ENCODE data around the gene AHSG. TPM values are rescaled to one million over a fixed set of nuclear protein-coding genes. Genes with fewer than 3 reads are reported as not detected.

The AHSG gene
- total and polyA plus RNA-seq, 2 experiments from 2014 or later = 0.10 to 0.18 TPM

GRCh38 chr3:186605078-186605477, 7.8 kb upstream of the AHSG start:
- H3K36me3 Mint-ChIP-seq (ENCODE audit: low read depth) = no peaks in the 10 kb centered on the region
- no peak for ATAC-seq
- H3K27me3 ChIP-seq (ENCODE audit: insufficient read depth) = no peaks in the 10 kb centered on the region

More at GRCh38 chr3:186605078-186605477, 7.8 kb upstream of the AHSG start:
- no peaks in the 10 kb centered on the region for H3F3A ChIP-seq (replicated peaks; ENCODE audit: low read depth)
- no peaks in the 10 kb centered on the region for H3K36me3 ChIP-seq (ENCODE audit: insufficient read depth)
- no peak overlapping the region for H3K4me3 ChIP-seq
- no peaks in the 10 kb centered on the region for H3K9me2 ChIP-seq (ENCODE audit: insufficient read depth)
- DNase-seq (ENCODE audit: low spot score) = no peak
- TF ChIP-seq ZNF114 (CRISPR knock-in tag; IDR thresholded peaks at IDR 0.05) (no peak), JUNB (IDR thresholded peaks at IDR 0.05; ENCODE audit: unreplicated experiment) (no peak), CREB1 (CRISPR knock-in tag; IDR thresholded peaks at IDR 0.05; ENCODE audit: low read depth) (no peak), EZH2phosphoT487 (IDR thresholded peaks at IDR 0.05; ENCODE audit: unreplicated experiment) (no peak), STAT1 (IDR thresholded peaks at IDR 0.05; ENCODE audit: unreplicated experiment) (no peak), ZNF462 (CRISPR knock-in tag; IDR thresholded peaks at IDR 0.05) (no peak), POLR2AphosphoS5 (IDR thresholded peaks at IDR 0.05; ENCODE audit: low read depth) (no peak), ETS1 (IDR thresholded peaks at IDR 0.05) (no peak), EZH2 (IDR thresholded peaks at IDR 0.05; ENCODE audit: low read depth, unreplicated experiment) (no peak), ZNF331 (CRISPR knock-in tag; IDR thresholded peaks at IDR 0.05; ENCODE audit: low read depth) (no peak)
- TF ChIP-seq, protein P1, sequence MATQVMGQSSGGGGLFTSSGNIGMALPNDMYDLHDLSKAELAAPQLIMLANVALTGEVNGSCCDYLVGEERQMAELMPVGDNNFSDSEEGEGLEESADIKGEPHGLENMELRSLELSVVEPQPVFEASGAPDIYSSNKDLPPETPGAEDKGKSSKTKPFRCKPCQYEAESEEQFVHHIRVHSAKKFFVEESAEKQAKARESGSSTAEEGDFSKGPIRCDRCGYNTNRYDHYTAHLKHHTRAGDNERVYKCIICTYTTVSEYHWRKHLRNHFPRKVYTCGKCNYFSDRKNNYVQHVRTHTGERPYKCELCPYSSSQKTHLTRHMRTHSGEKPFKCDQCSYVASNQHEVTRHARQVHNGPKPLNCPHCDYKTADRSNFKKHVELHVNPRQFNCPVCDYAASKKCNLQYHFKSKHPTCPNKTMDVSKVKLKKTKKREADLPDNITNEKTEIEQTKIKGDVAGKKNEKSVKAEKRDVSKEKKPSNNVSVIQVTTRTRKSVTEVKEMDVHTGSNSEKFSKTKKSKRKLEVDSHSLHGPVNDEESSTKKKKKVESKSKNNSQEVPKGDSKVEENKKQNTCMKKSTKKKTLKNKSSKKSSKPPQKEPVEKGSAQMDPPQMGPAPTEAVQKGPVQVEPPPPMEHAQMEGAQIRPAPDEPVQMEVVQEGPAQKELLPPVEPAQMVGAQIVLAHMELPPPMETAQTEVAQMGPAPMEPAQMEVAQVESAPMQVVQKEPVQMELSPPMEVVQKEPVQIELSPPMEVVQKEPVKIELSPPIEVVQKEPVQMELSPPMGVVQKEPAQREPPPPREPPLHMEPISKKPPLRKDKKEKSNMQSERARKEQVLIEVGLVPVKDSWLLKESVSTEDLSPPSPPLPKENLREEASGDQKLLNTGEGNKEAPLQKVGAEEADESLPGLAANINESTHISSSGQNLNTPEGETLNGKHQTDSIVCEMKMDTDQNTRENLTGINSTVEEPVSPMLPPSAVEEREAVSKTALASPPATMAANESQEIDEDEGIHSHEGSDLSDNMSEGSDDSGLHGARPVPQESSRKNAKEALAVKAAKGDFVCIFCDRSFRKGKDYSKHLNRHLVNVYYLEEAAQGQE (IDR thresholded peaks at IDR 0.05; ENCODE audit: unreplicated experiment) = no peak
- TF ChIP-seq, protein P2, sequence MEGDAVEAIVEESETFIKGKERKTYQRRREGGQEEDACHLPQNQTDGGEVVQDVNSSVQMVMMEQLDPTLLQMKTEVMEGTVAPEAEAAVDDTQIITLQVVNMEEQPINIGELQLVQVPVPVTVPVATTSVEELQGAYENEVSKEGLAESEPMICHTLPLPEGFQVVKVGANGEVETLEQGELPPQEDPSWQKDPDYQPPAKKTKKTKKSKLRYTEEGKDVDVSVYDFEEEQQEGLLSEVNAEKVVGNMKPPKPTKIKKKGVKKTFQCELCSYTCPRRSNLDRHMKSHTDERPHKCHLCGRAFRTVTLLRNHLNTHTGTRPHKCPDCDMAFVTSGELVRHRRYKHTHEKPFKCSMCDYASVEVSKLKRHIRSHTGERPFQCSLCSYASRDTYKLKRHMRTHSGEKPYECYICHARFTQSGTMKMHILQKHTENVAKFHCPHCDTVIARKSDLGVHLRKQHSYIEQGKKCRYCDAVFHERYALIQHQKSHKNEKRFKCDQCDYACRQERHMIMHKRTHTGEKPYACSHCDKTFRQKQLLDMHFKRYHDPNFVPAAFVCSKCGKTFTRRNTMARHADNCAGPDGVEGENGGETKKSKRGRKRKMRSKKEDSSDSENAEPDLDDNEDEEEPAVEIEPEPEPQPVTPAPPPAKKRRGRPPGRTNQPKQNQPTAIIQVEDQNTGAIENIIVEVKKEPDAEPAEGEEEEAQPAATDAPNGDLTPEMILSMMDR (conservative IDR thresholded peaks at IDR 0.05; ENCODE audit: low read depth in 2 of 2) = no peak
- H3K4me2 ChIP-seq = no peak overlapping the region
- H2AFZ ChIP-seq = no peak overlapping the region
- H4K20me1 ChIP-seq (replicated peaks; ENCODE audit: insufficient read depth) = no peaks in the 10 kb centered on the region
- H3K4me1 ChIP-seq (ENCODE audit: insufficient read depth) = no peaks in the 10 kb centered on the region
- Mint-ChIP-seq H3K4me3 (no peak overlapping the region), H3K9me3 (no peaks in the 10 kb centered on the region), H3K4me1 (peaks cover 3% of the 10 kb centered on the region; the same call in 1 of the 3 replicates), H3K27ac (no peak overlapping the region), H3K27me3 (ENCODE audit: insufficient read depth, low read depth, poor library complexity) (no peaks in the 10 kb centered on the region)
- H3K27ac ChIP-seq (ENCODE audit: low read depth) = no peak overlapping the region
- H3K79me2 ChIP-seq (replicated peaks; ENCODE audit: insufficient read depth) = no peaks in the 10 kb centered on the region
